OCI-LY1 (cell line): ENCODE data around the gene GTSE1.

Experiments used
- H2AFZ ChIP-seq: fragments of 200-600 bp; sonication (generic), shearing (Covaris generic); 2 replicates; pipeline ENCODE4 v1.6.0; 2014; ENCODE audit warnings: antibody characterized with exemption, mild to moderate bottlenecking, low read length
- H3F3A ChIP-seq: fragments of 200-600 bp; sonication (generic), shearing (Covaris generic); 2 replicates; pipeline ENCODE4 v1.6.0; 2014; ENCODE audit warnings: mild to moderate bottlenecking, antibody characterized with exemption, low read length, moderate library complexity; ENCODE audit not compliant: insufficient read depth
- H3K27ac ChIP-seq: fragments of 200-600 bp; sonication (generic); 2 replicates; pipeline ENCODE4 v1.5.1; 2014; ENCODE audit warnings: low read length, mixed run types, mild to moderate bottlenecking, low read depth; ENCODE audit not compliant: poor library complexity, severe bottlenecking
- H3K27me3 ChIP-seq: fragments of 200-600 bp; sonication (generic); 2 replicates; pipeline ENCODE4 v1.6.0; 2014; ENCODE audit warnings: antibody characterized with exemption, mild to moderate bottlenecking, low read length, moderate library complexity; ENCODE audit not compliant: insufficient read depth
- H3K36me3 ChIP-seq: fragments of 200-600 bp; sonication (generic); 2 replicates; pipeline ENCODE4 v1.6.1; 2014; ENCODE audit warnings: mild to moderate bottlenecking, antibody characterized with exemption, low read length, moderate library complexity, mixed read lengths; ENCODE audit not compliant: insufficient read depth
- H3K4me1 ChIP-seq: fragments of 200-600 bp; sonication (generic); 2 replicates; pipeline ENCODE4 v1.5.1; 2014; ENCODE audit warnings: mild to moderate bottlenecking, low read length, moderate library complexity; ENCODE audit not compliant: insufficient read depth, severe bottlenecking
- H3K4me2 ChIP-seq: fragments of 200-600 bp; sonication (generic), shearing (Covaris generic); 2 replicates; pipeline ENCODE4 v1.6.1; 2014; ENCODE audit warnings: low read length
- H3K4me3 ChIP-seq: fragments of 200-600 bp; sonication (generic); 2 replicates; pipeline ENCODE4 v1.5.1; 2014; ENCODE audit warnings: low read length, low read depth, mild to moderate bottlenecking, mixed read lengths; ENCODE audit not compliant: poor library complexity, severe bottlenecking
- H3K79me2 ChIP-seq: fragments of 200-600 bp; shearing (Covaris generic); 2 replicates; pipeline ENCODE4 v1.6.1; 2016; ENCODE audit warnings: mixed run types, low read length, mixed read lengths; ENCODE audit not compliant: insufficient read depth
- H3K9ac ChIP-seq: fragments of 200-600 bp; sonication (generic), shearing (Covaris generic); 2 replicates; pipeline ENCODE4 v1.6.1; 2014; ENCODE audit warnings: mild to moderate bottlenecking, low read length, mixed read lengths
- H3K9me2 ChIP-seq: fragments of 200-600 bp; sonication (generic), shearing (Covaris generic); 2 replicates; pipeline ENCODE4 v1.6.1; 2014; ENCODE audit warnings: low read depth, mild to moderate bottlenecking, low read length, mixed read lengths
- H3K9me3 ChIP-seq: fragments of 200-600 bp; shearing (Covaris generic); 2 replicates; pipeline ENCODE4 v1.6.1; 2014; ENCODE audit warnings: low read length, mixed read lengths
- H4K20me1 ChIP-seq: fragments of 200-600 bp; sonication (generic), shearing (Covaris generic); 2 replicates; pipeline ENCODE4 v1.6.0; 2016; ENCODE audit warnings: mild to moderate bottlenecking, low read length; ENCODE audit not compliant: insufficient read depth
- EZH2 ChIP-seq: fragments of 200-600 bp; sonication (generic), shearing (Covaris generic); IDR thresholded peaks from 2 replicates; pipeline ENCODE4 v1.8.0; 2017; ENCODE audit warnings: borderline replicate concordance, mixed run types, mild to moderate bottlenecking, antibody characterized with exemption, low read length, moderate library complexity, mixed read lengths
- TF ChIP-seq, protein P1 (sequence below): fragments of 200-600 bp; sonication (generic), shearing (Covaris generic); IDR thresholded peaks from 2 replicates; pipeline ENCODE4 v1.5.1; 2017; ENCODE audit warnings: mild to moderate bottlenecking, antibody characterized with exemption, low read length, moderate library complexity, mixed read lengths

The GTSE1 gene

GRCh38 chr22:46359362-46359761, 62.7 kb downstream of the GTSE1 start:
- no peaks in the 10 kb centered on the region for H3F3A ChIP-seq
- no peaks in the 10 kb centered on the region for H3K27me3 ChIP-seq
- TF ChIP-seq, protein P1, sequence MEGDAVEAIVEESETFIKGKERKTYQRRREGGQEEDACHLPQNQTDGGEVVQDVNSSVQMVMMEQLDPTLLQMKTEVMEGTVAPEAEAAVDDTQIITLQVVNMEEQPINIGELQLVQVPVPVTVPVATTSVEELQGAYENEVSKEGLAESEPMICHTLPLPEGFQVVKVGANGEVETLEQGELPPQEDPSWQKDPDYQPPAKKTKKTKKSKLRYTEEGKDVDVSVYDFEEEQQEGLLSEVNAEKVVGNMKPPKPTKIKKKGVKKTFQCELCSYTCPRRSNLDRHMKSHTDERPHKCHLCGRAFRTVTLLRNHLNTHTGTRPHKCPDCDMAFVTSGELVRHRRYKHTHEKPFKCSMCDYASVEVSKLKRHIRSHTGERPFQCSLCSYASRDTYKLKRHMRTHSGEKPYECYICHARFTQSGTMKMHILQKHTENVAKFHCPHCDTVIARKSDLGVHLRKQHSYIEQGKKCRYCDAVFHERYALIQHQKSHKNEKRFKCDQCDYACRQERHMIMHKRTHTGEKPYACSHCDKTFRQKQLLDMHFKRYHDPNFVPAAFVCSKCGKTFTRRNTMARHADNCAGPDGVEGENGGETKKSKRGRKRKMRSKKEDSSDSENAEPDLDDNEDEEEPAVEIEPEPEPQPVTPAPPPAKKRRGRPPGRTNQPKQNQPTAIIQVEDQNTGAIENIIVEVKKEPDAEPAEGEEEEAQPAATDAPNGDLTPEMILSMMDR, result no peak
- TF ChIP-seq EZH2, result no peak
- peaks cover 37% of the 10 kb centered on the region for H3K36me3 ChIP-seq
- no peak overlapping the region for H3K9ac ChIP-seq
- no peaks in the 10 kb centered on the region for H3K79me2 ChIP-seq
- no peak overlapping the region for H2AFZ ChIP-seq
- peaks cover 15% of the 10 kb centered on the region for H3K4me1 ChIP-seq
- H3K9me2 ChIP-seq, result no peaks in the 10 kb centered on the region
- no peak overlapping the region for H3K27ac ChIP-seq
- no peaks in the 10 kb centered on the region for H4K20me1 ChIP-seq
- no peak overlapping the region for H3K4me2 ChIP-seq
- H3K9me3 ChIP-seq, result no peaks in the 10 kb centered on the region
- no peak overlapping the region for H3K4me3 ChIP-seq

DNA sequence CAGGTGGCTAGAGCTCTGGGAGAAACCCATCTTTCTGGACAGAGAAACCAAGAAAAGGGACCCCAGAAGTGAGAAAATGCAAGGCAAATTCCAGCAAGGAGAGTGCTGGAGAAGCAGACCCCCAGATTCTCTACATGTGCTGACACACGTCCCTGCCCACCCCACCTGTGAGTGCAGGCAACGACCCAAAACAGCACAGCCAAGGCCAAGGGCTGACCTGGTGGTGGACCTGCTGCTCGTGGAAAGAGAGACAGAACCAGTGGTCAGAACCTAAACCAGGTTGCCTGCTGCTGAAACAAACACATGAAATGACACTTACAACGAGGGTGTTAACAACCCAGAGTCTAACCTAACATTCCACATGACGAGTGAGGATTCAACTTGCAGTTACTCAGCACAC, 63.4 kb downstream of the GTSE1 start:
- Histone ChIP-seq H3K4me3 (no peak overlapping the region), H3K36me3 (peaks cover 30% of the 10 kb centered on the region), H3K27ac (no peak overlapping the region), H3F3A (no peaks in the 10 kb centered on the region), H4K20me1 (no peaks in the 10 kb centered on the region), H3K79me2 (no peaks in the 10 kb centered on the region), H3K4me1 (peaks cover 18% of the 10 kb centered on the region), H3K27me3 (no peaks in the 10 kb centered on the region), H3K9me2 (no peaks in the 10 kb centered on the region), H3K9me3 (no peaks in the 10 kb centered on the region), H3K9ac (no peak overlapping the region), H2AFZ (no peak overlapping the region), H3K4me2 (no peak overlapping the region)
- TF ChIP-seq, protein P1, result no peak
- no peak for TF ChIP-seq EZH2

DNA sequence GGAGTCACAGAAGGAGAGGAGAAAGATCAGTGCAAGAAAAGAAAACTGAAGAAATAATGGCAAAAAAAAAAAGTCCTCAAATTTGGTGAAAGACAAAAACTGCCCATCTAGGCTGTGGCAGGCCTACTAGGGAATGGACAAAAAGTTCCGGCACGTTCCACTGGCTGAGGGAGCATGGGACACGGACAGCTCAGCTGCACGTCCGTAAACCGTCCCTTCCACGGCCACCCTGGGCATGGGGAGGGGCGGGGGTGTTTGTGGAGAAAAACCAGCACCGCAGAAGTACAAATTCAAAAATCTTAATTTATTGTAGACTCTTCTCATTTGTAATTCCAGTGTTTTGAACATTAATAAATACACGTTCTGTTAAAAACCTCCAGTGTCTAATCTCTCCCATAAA, 64.2 kb downstream of the GTSE1 start:
- Histone ChIP-seq H3K27ac (no peak overlapping the region), H3F3A (no peaks in the 10 kb centered on the region), H2AFZ (no peak overlapping the region), H3K79me2 (no peaks in the 10 kb centered on the region), H3K9me2 (no peaks in the 10 kb centered on the region), H3K4me3 (no peak overlapping the region), H3K4me2 (no peak overlapping the region), H3K36me3 (peaks cover 24% of the 10 kb centered on the region), H3K9ac (no peak overlapping the region), H3K4me1 (peaks cover 19% of the 10 kb centered on the region), H3K27me3 (no peaks in the 10 kb centered on the region), H3K9me3 (no peaks in the 10 kb centered on the region), H4K20me1 (no peaks in the 10 kb centered on the region)
- no peak for TF ChIP-seq EZH2
- TF ChIP-seq, protein P1, result no peak
